H9 (cell line): ENCODE results near the gene AQP12A. TPM values are rescaled to one million over a fixed set of nuclear protein-coding genes. Genes with fewer than 3 reads are reported as not detected.
"Not testable (repeated sequence)": the region's sequence is repeated elsewhere in the genome, so short reads cannot be mapped to it uniquely, and the experiment has no call there.

Source experiments
- DNase-seq: peaks from one replicate; pipeline ENCODE4 v3.0.0-alpha.2; 2017
- H2AFZ ChIP-seq: one replicate; pipeline ENCODE4 v1.6.1; 2013; ENCODE audit warnings: mild to moderate bottlenecking, low read length, control low read depth, moderate library complexity
- H2AK5ac ChIP-seq: 2 replicates; pipeline ENCODE4 v1.6.1; 2013; ENCODE audit warnings: low read length, control low read depth, mixed read lengths; ENCODE audit not compliant: insufficient read length
- H2BK120ac ChIP-seq: one replicate; pipeline ENCODE4 v1.6.1; 2013; ENCODE audit warnings: low read depth, mild to moderate bottlenecking, low read length, control low read depth, inconsistent platforms; ENCODE audit not compliant: poor library complexity, severe bottlenecking
- H2BK12ac ChIP-seq: 2 replicates; pipeline ENCODE4 v1.6.1; 2013; ENCODE audit warnings: low read length, control low read depth, mixed read lengths, low read depth; ENCODE audit not compliant: insufficient read length
- H2BK15ac ChIP-seq: 2 replicates; pipeline ENCODE4 v1.6.1; 2013; ENCODE audit warnings: low read depth, low read length, control low read depth
- H2BK20ac ChIP-seq: one replicate; pipeline ENCODE4 v1.6.1; 2013; ENCODE audit warnings: low read depth, mild to moderate bottlenecking, low read length, control low read depth, inconsistent platforms; ENCODE audit not compliant: poor library complexity, severe bottlenecking
- H2BK5ac ChIP-seq: 2 replicates; pipeline ENCODE4 v1.6.1; 2013; ENCODE audit warnings: low read length, control low read depth, mixed read lengths; ENCODE audit not compliant: insufficient read length
- H3K14ac ChIP-seq: 2 replicates; pipeline ENCODE4 v1.6.1; 2013; ENCODE audit warnings: low read length, control low read depth; ENCODE audit not compliant: insufficient read depth
- H3K18ac ChIP-seq: 2 replicates; pipeline ENCODE4 v1.6.1; 2013; ENCODE audit warnings: low read depth, mild to moderate bottlenecking, mixed read lengths, low read length, control low read depth; ENCODE audit not compliant: insufficient read length
- H3K23ac ChIP-seq: 2 replicates; pipeline ENCODE4 v1.6.1; 2013; ENCODE audit warnings: low read length, control low read depth, mixed read lengths, low read depth; ENCODE audit not compliant: insufficient read length
- H3K23me2 ChIP-seq: 2 replicates; pipeline ENCODE4 v1.6.1; 2013; ENCODE audit warnings: low read depth, mild to moderate bottlenecking, mixed read lengths, low read length, control low read depth; ENCODE audit not compliant: insufficient read length, poor library complexity, severe bottlenecking
- H3K27ac ChIP-seq: 2 replicates; pipeline ENCODE4 v1.5.1; 2013; ENCODE audit warnings: low read length, control low read depth, mixed read lengths, low read depth; ENCODE audit not compliant: insufficient read length
- H3K27me3 ChIP-seq: 2 replicates; pipeline ENCODE4 v1.6.1; 2013; ENCODE audit warnings: low read length, control low read depth, inconsistent platforms; ENCODE audit not compliant: insufficient read depth
- H3K4ac ChIP-seq: 2 replicates; pipeline ENCODE4 v1.6.1; 2013; ENCODE audit warnings: low read depth, mild to moderate bottlenecking, control low read depth, inconsistent platforms, low read length, moderate library complexity
- H3K4me1 ChIP-seq: 2 replicates; pipeline ENCODE4 v1.6.1; 2013; ENCODE audit warnings: low read length, control low read depth, inconsistent platforms; ENCODE audit not compliant: insufficient read depth
- H3K4me2 ChIP-seq: 2 replicates; pipeline ENCODE4 v1.6.1; 2013; ENCODE audit warnings: low read length, control low read depth, mixed read lengths; ENCODE audit not compliant: insufficient read length, insufficient read depth
- H3K56ac ChIP-seq: 2 replicates; pipeline ENCODE4 v1.6.1; 2013; ENCODE audit warnings: low read depth, mild to moderate bottlenecking, mixed read lengths, low read length, control low read depth; ENCODE audit not compliant: insufficient read length
- H3K79me1 ChIP-seq: 2 replicates; pipeline ENCODE4 v1.6.1; 2013; ENCODE audit warnings: low read depth, mild to moderate bottlenecking, moderate library complexity, low read length, control low read depth, inconsistent platforms; ENCODE audit not compliant: insufficient read depth, poor library complexity, severe bottlenecking
- H3K79me2 ChIP-seq: 2 replicates; pipeline ENCODE4 v1.6.1; 2013; ENCODE audit warnings: low read length, control low read depth, inconsistent platforms; ENCODE audit not compliant: insufficient read depth
- H3K9ac ChIP-seq: 2 replicates; pipeline ENCODE4 v1.6.1; 2013; ENCODE audit warnings: low read length, control low read depth, mixed read lengths; ENCODE audit not compliant: insufficient read length; ENCODE audit errors: extremely low read depth
- H3K9me3 ChIP-seq: one replicate; pipeline ENCODE4 v1.6.1; 2013; ENCODE audit warnings: low read depth, low read length, inconsistent platforms; ENCODE audit not compliant: control insufficient read depth
- H3T11ph ChIP-seq: one replicate; pipeline ENCODE4 v1.6.1; 2013; ENCODE audit warnings: mild to moderate bottlenecking, low read length, control low read depth, inconsistent platforms
- H4K20me1 ChIP-seq: one replicate; pipeline ENCODE4 v1.6.1; 2013; ENCODE audit not compliant: control insufficient read depth, insufficient read length, insufficient read depth
- H4K5ac ChIP-seq: 2 replicates; pipeline ENCODE4 v1.6.1; 2013; ENCODE audit warnings: low read depth, mild to moderate bottlenecking, mixed read lengths, low read length, control low read depth; ENCODE audit not compliant: insufficient read length
- H4K8ac ChIP-seq: replicated peaks from 2 replicates; pipeline ENCODE4 v1.6.1; 2013; ENCODE audit warnings: low read length, control low read depth, mixed read lengths, low read depth; ENCODE audit not compliant: insufficient read length
- H4K91ac ChIP-seq: 2 replicates; pipeline ENCODE4 v1.6.1; 2013; ENCODE audit warnings: low read depth, mild to moderate bottlenecking, moderate library complexity, mixed read lengths, low read length, control low read depth; ENCODE audit not compliant: insufficient read length
- H3K27ac Mint-ChIP-seq, 3 experiments: 2 replicates in 2 of 3; 3 replicates in 1 of 3; pipeline ENCODE4 v1.8.0; 2020 to 2021; ENCODE audit warnings: mixed read lengths in 3 of 3, mild to moderate bottlenecking in 1 of 3, moderate library complexity in 1 of 3
- H3K27me3 Mint-ChIP-seq: 2 replicates; pipeline ENCODE4 v1.8.0; 2021; ENCODE audit warnings: low read depth, mild to moderate bottlenecking, moderate library complexity, mixed read lengths
- H3K36me3 Mint-ChIP-seq, 3 experiments: 2 replicates in 2 of 3; 3 replicates in 1 of 3; pipeline ENCODE4 v1.8.0; 2020 to 2021; ENCODE audit warnings: low read depth in 3 of 3, mixed read lengths in 3 of 3; ENCODE audit not compliant: insufficient read depth in 1 of 3
- H3K4me1 Mint-ChIP-seq, 2 experiments: 2 replicates each; pipeline ENCODE4 v1.8.0; 2020; ENCODE audit warnings: mixed read lengths in 2 of 2
- H3K4me3 Mint-ChIP-seq, 2 experiments: 2 replicates in 1 of 2; 3 replicates in 1 of 2; pipeline ENCODE4 v1.8.0; 2020 to 2021; ENCODE audit warnings: mild to moderate bottlenecking in 2 of 2, mixed read lengths in 2 of 2, moderate library complexity in 1 of 2
- H3K9me3 Mint-ChIP-seq, 2 experiments: 2 replicates in 1 of 2; 3 replicates in 1 of 2; pipeline ENCODE4 v1.8.0; 2020; ENCODE audit warnings: mild to moderate bottlenecking in 2 of 2, mixed read lengths in 2 of 2, moderate library complexity in 1 of 2
- WGBS: extraction: QIAGEN DNeasy Blood & Tissue Kit; methylation state at CpG from one replicate; pipeline ENCODE4 v1.1.7; 2013; ENCODE audit warnings: missing lambda C conversion rate, low lambda C conversion rate, mixed read lengths; ENCODE audit not compliant: insufficient read length; ENCODE audit errors: extremely low coverage; 5-methylcytosine and 5-hydroxymethylcytosine counted together
- total RNA-seq: library from RNA; stranded (reverse); gene quantifications from 2 replicates; pipeline ENCODE4 v1.2.1, GENCODE V29; 2021

Gene AQP12A
- total RNA-seq, 1 experiment from 2014 or later: not detected

DNA sequence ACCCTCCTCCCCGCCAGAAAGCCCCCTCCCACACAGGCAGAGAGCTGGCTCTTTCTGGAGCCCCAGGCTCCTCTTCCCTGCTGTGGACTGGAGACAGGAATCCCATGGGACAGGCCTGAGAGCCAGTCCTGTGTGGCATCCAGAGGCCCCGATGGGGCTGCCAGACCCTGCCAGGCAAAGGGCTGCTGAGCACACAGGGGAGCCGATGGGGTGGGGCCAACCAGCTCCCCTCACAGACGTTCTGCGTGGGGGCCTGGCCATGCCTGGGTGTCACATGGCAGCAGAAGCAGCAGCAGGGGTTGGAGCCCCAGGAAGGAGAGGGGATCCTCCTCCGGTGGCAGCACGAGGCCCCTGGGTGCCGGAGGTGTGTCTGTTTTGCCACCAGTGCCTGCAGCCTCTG is 8.2 kb downstream of the AQP12A start:
- H3K27ac Mint-ChIP-seq, H3K27me3 Mint-ChIP-seq, H3K23ac ChIP-seq, H3K4me3 Mint-ChIP-seq, H3K4me1 Mint-ChIP-seq, H2AFZ ChIP-seq, H3K18ac ChIP-seq, H3K9me3 ChIP-seq, H3K27me3 ChIP-seq, H3K4me2 ChIP-seq, H2BK12ac ChIP-seq, H3K56ac ChIP-seq, H3K79me1 ChIP-seq, H2BK15ac ChIP-seq, DNase-seq, H3T11ph ChIP-seq, H3K23me2 ChIP-seq, H3K4me1 ChIP-seq, H3K9me3 Mint-ChIP-seq, H2BK120ac ChIP-seq, H3K27ac ChIP-seq, H4K20me1 ChIP-seq, H3K9ac ChIP-seq, H3K79me2 ChIP-seq, H4K8ac ChIP-seq, H3K36me3 Mint-ChIP-seq, H2BK20ac ChIP-seq, H4K91ac ChIP-seq, H4K5ac ChIP-seq, H2AK5ac ChIP-seq, H3K4ac ChIP-seq, H3K14ac ChIP-seq, H2BK5ac ChIP-seq: not testable (repeated sequence)
- WGBS: no CpG with 5 or more reads among the region's 8 CpGs

- WGBS: no CpG with 5 or more reads among the region's 21 CpGs
- H3K9me3 Mint-ChIP-seq, H3K4me1 Mint-ChIP-seq: not testable (repeated sequence)
Measured at GRCh38 chr2:240700616-240701015, 8.9 kb downstream of the AQP12A start.

More at GRCh38 chr2:240700616-240701015, 8.9 kb downstream of the AQP12A start:
- not testable (repeated sequence) for H3K23me2 ChIP-seq, H3K4me3 Mint-ChIP-seq, H4K20me1 ChIP-seq, H3K27me3 ChIP-seq, H3K79me2 ChIP-seq, H2AK5ac ChIP-seq, H3K36me3 Mint-ChIP-seq, H3K79me1 ChIP-seq, H4K91ac ChIP-seq, H2BK20ac ChIP-seq, H4K8ac ChIP-seq, H3K27ac Mint-ChIP-seq, DNase-seq, H3K4me1 ChIP-seq, H3K56ac ChIP-seq, H2BK12ac ChIP-seq, H3K14ac ChIP-seq, H3K18ac ChIP-seq, H3K9me3 ChIP-seq, H2BK15ac ChIP-seq, H3K4ac ChIP-seq, H3K23ac ChIP-seq, H2BK120ac ChIP-seq, H4K5ac ChIP-seq, H2AFZ ChIP-seq, H3T11ph ChIP-seq, H3K27me3 Mint-ChIP-seq, H3K9ac ChIP-seq, H3K4me2 ChIP-seq, H3K27ac ChIP-seq, H2BK5ac ChIP-seq
